ENCODE measurements around the gene MCC.

The MCC gene

GRCh38 chr5:113487781-113488644 lies at the start of gene MCC:
TSS of gene MCC (minus strand) at chr5:113488453.
- DNase-seq: peak; percentile 93

GRCh38 chr5:113531481-113532159 lies 43.4 kb upstream of the MCC start:
- DNase-seq: peak; percentile 17

- no peak for DNase-seq
These were observed 39.5 kb upstream of the MCC start for GRCh38 chr5:113527746-113528145.

- no peak for DNase-seq
These were observed 38.2 kb upstream of the MCC start for GRCh38 chr5:113526421-113526820.

DNA sequence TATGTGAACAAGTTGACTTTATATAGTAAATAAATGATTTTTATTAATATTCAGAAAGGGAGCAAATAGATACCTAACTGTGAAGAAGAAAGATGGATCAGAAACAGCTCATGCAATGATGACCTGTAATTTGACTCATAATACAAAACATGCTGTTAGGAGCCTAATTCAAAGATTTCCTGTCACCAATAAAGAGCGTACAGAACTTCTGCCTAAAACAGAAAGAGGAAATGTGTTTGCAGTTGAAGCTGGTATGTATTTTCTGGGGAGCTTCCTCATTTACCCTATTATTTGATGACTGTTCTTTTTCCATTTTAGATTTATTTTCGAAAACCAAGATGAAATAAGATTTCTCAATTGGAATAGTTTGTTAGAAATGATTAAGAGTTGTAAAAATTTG lies 36.7 kb upstream of the MCC start:
- no peak for DNase-seq

DNA sequence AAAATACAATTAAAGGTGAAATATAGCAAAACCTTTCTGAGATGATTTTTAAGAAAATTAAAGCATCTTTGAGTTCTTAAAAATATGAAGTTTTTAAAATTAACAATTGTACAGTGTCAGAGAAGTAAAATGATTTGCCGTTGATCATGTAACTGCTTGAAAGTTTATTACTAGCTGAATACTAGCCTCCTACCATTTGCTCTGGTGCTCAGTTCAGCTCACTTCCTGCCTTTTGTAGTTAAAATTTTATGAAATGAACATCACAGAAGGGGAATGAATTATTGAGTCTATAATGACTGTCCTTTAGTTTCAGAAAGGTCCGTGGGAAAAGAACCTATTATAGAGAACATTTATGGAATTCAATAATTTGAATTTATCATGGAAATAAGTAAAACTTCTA lies 34.9 kb upstream of the MCC start:
- DNase-seq: no peak

- no peak for DNase-seq
These were observed 32.6 kb upstream of the MCC start for GRCh38 chr5:113520899-113521298.

DNA sequence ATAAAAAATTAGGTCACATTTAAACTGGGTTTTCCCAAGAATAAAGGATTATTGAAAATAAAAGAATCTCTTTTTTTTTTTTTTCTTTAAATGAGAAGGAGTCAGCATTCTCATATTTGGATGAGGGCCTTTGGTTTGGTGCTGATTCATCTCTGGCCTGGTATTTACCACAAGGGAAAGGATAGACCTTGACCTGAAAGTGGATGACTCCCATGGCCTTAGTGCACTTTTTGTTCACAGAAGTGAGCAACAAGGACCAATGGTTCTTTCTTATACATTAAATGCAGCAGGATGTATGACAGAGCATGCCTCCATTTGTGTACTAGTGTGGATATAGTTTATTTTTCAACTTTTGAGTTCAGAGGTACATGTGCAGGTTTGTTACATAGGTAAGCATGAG lies 32.2 kb upstream of the MCC start:
- DNase-seq: no peak

DNA sequence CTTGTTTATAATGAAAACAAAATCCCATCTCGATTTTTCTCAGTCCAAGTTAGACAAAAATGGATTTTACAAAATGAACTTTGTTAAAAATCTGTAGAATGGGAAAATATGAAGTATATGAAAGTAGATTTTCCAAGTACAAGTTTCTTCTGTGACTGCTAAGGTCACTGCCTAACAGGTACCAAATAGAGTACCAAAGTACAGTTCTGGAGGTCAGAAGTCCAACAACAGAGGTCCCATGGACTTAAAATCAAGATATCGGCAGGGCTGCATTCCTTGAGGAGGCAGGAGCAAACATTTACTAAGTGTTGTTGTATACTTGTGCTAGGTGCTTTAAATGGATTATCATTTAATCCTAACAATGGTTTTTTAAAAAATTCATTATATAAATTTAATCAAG lies 31.2 kb upstream of the MCC start:
- no peak for DNase-seq

- no peak for DNase-seq
These were observed 30.6 kb upstream of the MCC start for GRCh38 chr5:113518884-113519283.

- peak; percentile 71 for DNase-seq
These were observed 26.0 kb upstream of the MCC start for GRCh38 chr5:113514289-113514635.

- DNase-seq: peak; percentile 96
These were observed 25.4 kb upstream of the MCC start, which contains the start of gene YTHDC2 for GRCh38 chr5:113513384-113514288. TSS of gene YTHDC2 (plus strand) at chr5:113513694. CDS start at chr5:113513896, 202 bp downstream.

DNA sequence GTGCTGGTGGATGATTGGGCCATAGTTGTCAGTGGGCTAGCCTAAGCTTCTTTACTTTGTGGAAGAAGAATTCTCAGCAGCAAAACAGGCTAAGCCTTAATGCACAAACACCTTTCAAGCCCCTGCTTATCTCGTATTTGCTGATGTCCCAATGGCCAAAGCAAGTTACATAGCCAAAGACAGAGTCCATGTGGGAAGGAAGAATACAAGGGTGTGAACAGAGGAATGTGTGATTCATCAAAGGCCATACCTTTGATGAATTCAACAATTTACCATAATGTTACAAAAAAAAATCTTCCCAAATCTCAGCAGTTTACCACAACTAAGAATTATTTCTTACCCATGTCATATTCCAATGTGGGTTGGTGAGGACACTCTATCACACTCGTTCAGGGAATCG lies 24.1 kb upstream of the MCC start:
- no peak for DNase-seq

- DNase-seq: peak; percentile 63
These were observed 22.7 kb upstream of the MCC start for GRCh38 chr5:113510836-113511451.

- no peak for DNase-seq
These were observed 20.5 kb upstream of the MCC start for GRCh38 chr5:113508756-113509155.

DNA sequence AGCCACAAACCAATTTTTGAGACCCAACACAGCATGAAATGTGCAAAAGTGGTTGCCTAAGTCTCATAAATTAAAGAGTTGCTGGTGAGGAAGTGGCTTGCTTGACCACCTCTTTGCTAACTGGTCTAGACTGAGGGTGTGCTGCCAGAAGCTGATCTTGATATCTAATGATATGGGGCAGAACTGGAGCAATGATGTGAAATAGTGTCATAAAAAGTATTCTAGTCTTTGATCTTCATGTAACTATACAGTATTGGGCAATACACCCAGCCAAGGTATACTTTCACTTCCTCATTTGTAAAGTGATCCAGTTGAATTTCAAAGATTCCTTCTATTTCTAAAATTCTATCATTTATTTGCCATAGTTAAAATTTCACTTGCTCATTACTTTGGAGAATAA lies 19.3 kb upstream of the MCC start:
- no peak for DNase-seq

DNA sequence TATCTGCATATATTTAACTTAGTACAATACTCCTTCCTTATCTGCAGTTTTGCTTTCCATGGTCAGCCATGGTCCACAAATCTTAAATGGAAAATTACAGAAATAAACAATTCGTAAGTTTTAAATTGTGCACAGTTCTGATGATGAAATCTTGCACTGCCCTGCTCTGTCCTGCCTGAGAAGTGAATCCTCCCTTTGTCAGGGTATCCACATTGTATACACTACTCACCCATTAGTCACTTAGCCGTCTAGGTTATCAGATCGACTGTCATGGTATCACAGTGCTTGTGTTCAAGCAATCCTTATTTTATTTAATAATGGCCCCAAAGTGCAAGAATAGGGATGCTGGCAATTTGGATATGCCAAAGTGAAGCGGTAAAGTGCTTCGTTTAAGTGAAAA lies 16.9 kb upstream of the MCC start:
- DNase-seq: no peak

DNA sequence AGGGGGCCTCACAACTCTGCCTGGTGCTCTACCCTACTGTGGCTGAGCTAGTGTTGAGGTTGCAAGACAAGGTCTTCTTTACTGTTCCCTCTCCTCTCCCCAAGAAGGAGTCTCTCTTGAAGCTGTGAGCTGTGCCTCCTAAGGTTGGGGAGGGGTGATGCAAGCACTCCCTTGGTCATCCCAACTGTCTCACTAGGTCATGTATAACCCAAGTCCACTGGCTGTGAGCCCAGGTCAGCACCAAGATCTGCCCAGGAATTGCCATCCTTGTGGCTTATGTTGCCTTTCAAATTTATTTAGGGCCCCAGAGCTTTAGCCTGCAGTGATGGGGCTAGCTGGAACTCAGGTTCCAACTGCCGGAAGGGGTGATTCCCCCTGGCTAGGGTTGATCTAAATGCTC lies 14.9 kb upstream of the MCC start:
- DNase-seq: no peak

GRCh38 chr5:113502073-113502472 lies 13.8 kb upstream of the MCC start:
- DNase-seq: no peak

DNA sequence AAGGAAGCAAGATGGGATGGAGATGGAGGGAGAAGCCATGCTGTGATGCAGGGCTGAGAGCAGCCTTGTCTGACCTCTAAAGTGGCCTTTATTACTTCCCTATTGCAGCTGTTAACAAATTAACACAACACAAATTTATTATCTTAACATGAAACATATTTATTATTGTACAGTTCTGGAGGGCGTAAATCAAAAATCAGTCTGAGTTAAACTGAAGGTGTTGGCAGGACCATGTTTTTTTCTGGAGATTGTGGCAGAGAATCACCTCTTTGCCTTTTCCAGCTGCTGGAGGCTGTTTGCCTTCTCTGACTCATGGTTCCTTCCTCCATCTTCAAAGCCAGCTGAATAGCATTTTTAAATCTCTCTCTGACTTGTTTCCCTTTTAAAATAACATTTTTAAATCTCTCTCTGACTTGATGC lies 7.2 kb upstream of the MCC start:
- no peak for DNase-seq

DNA sequence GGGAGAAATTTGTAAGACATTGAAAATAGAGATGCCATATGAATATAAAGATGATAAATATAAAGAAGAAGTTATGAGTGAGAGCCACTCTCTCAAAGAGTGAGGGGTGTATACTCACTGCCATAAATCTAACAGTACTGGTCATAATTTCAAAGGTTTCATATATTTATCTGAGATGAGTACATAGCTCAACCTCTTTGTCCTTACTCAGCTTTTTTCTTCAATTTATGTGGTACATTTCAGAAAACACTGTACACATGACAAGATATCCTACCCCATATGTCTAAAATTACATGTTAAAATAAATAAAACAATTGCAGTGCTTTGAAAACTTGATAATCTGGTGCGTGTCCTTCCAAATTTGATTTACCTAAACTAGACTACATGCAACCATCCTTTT lies 5.2 kb upstream of the MCC start:
- no peak for DNase-seq

- DNase-seq: no peak
These were observed 2.8 kb upstream of the MCC start for GRCh38 chr5:113491022-113491421.

GRCh38 chr5:113490317-113490716 lies 2.1 kb upstream of the MCC start:
- no peak for DNase-seq
